ENCODE data around the gene RBP2.
"Not testable (repeated sequence)": the region's sequence is repeated elsewhere in the genome, so short reads cannot be mapped to it uniquely, and the experiment has no call there.

RBP2 gene

GRCh38 chr3:139440639-139441556, 35.4 kb downstream of the RBP2 start:
- no peak for DNase-seq

DNA sequence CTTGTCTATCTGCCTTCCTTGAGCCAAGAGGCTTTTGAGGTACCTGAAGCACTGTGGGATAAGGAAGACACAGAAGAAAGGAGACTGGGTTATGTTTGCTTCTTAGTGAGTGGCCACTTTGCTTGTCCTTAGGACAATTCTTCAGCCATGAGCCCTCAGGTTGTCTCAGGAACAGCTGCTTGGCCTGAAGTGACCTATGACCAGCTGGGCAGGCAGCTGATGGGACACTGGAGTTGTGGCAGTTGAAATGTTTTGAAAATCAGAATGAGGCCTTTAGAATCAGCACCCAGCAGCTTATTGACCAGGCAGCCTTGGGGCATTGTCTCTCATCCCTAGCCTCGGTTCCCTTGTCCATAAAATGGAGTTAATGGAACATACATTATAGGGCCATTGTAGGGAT, 37.0 kb downstream of the RBP2 start:
- DNase-seq, result no peak

- DNase-seq, result no peak
Measured at GRCh38 chr3:139434764-139435307, 41.5 kb downstream of the RBP2 start.

DNA sequence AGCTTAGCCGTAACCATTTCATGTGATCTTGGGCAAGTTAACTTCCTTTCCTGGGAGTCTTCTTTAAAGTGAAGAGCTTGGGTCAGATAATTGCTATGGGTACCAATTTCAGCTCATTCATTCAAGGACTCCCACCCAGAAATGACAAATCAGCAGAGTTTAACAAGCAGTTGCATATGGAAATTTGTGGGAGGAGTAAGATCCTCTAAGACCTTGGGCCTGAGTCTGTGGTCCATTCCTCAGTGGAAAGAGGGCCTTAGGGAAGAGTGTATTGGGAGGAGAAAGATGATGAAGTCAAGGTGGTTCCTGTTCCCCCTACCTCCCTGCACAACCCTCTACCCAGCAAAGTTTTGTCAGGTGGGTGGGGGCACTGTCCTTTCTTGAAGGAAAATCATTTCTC, 42.1 kb downstream of the RBP2 start:
- DNase-seq, result no peak

DNA sequence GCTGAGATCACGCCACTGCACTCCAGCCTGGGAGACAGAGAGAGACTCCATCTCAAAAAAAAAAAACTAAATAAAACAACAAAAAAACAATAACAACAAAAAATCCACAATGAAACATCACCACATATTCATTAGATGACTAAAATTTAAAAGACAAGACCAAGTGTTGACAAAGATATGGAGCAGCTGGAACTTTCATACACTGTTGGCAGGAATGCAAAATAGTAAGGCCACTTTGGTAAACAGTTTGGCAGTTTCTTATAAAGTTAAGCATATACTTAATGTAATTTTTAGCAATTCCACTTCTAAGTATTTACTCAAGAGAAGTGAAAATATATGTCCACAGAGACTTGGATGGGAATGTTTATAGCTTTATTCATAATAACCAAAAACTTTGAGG, 43.2 kb downstream of the RBP2 start:
- no peak for DNase-seq

- no peak for DNase-seq
Measured at GRCh38 chr3:139430493-139430892, 45.8 kb downstream of the RBP2 start.

- no peak for DNase-seq
Measured at GRCh38 chr3:139427283-139428060, 48.8 kb downstream of the RBP2 start.

DNA sequence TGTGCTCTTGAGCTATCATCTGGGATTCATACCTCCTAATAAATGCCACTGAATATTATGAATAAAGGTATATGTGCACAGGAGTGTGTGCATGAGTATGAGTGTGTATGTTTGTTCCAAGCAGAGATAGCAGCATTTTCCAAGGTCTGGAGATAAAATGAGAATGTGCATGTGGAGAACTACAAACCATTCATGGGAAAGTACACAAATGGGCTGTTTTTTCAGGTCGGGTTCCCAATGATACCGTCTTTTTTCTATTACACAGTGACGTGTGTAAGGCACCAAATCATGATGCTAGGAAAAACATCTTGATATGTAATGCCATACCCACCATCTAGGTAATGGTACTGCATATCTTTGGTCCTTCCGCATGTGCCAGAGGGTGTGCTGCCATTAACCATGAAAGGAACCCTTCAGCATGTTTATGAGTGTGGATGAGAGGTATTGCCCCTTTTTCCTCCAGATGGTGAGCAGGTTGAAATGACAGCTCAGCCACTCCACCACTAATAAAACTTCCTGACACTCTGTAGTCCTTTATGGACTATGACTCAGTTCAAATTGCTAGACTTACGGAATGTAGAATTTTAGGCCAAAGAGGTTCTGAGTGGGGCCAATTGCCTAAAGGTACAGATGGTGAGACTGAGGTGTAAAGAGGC, 50.4 kb downstream of the RBP2 start:
- no peak for DNase-seq

DNA sequence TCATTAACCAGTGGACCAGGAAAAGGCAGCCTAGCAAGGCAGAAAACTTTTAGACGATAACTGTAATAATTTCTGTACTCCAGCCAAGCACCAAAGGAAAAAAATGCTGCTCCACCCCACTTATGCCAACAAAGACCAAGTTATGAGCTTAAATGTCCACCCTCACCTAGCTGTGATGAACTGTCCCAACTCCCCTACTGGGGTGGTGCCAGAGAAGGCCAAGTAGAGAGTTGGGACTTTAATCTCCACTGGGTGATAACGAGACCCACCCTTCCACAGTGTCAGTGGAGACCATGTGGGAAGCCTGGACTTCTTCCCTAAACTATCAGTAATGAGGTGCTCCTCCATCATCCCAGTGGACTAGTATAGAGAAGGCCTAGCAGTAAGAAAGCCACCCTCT, 53.1 kb downstream of the RBP2 start:
- DNase-seq, result no peak

DNA sequence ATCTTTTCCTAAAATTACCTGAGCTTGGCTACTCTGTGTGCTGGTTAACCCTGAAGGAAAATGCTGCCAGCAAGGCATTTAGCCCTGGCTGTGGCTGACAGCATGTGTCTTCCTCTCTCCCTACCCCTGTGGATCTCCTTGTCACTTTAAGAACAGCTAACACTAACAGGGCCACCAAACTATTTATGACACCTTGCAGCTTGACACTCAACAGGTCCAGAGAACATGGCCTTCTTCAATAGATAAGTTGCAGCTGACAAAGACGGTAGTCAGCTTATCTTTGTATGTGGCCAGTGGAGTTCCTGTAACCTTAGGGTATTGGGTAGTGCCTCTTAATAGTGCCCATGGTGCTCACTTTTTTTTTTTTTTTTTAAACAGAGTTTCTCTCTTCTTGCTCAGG, 54.9 kb downstream of the RBP2 start:
- DNase-seq, result no peak

DNA sequence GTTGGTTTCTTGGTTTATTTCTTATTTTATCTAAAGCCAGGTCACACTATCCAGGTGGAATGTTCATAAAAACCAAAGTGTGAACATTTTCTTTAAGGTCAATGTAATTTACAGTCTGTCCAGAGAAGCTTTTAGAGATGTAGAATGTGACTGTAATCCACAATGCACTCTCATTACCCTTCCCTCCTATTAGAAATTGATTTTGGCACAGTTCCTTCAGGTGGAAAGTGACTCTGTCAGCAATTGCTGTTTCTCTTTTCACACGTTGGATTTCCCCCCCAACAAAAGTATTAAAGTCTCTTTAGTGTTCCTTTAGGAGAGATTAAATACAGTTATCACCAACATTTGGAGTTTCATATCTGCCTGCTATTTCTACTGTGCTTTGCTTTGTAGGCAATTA, 55.3 kb downstream of the RBP2 start:
- no peak for DNase-seq

DNA sequence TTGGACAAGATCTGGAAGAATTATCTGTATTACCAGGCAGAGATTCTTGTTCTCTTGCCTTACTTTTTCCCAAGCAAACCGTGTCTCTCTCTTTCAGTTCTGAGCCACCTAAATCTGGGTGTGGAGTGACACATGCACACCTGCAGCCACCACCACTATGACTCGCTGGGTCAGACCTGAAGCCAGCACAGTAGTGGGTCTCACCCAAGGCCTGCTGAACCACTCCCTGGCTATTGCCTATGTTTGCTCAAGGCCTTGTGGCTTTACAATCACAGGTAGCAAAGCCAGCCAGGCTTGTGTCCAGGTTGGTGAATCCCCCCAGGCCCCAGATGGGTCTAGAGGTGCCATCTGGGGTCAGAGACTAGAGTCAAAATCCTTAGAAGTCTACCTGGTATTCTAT, 58.2 kb downstream of the RBP2 start:
- no peak for DNase-seq

DNA sequence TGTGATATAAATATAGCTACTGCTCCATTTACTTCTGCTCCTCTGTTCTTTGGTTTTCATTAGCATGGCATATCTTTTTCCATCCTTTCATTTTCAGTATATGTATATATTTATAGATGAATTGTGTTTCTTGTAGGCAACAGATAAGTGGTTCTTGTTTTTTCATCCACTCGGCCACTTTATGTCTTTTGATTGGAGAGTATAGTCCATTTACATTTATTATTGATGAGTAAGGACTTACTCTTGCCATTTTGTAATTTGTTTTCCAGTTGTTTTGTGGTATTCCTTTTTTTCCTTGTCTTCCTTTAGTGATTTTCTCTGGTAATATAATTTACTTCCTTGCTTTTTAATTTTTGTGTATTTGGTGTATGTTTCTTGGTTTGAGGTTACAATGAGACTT, 60.0 kb downstream of the RBP2 start:
- no peak for DNase-seq

DNA sequence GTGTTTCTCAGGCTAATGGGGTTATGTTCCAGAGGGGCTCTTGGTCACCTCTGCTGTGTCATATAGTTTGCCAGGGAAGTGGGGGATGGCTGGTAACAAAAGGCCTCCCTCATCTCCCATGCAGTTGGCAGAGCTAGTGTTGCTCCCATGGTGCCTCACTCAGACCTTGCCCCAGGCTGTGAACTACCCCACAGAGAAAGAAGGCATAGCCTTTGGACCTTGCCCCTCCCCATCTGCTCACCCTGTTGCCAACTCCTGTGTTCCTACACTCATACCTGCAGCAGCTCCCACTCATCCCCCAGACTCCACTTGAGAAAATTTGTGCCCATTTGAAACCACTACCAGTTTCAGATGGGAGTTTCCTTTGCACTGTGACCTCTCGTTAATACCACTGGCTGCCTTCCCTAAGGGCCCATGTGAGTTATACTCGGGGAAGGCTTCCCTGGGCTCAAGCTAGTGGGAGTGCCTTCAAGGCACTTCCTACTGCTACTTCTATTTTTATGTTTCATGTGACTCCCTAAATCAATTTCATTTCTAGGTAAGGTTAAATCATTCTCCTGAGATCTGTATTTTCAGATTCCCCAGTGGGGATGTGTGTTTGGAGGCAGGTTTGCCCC, 61.6 kb downstream of the RBP2 start:
- DNase-seq, result no peak

GRCh38 chr3:139412891-139413290, 63.4 kb downstream of the RBP2 start:
- not testable (repeated sequence) for DNase-seq
